ENCODE measurements around the gene ZNF423.
A peak's percentile ranks its signal among the peaks of the same experiment; 100 is the strongest.

ZNF423 gene

DNA sequence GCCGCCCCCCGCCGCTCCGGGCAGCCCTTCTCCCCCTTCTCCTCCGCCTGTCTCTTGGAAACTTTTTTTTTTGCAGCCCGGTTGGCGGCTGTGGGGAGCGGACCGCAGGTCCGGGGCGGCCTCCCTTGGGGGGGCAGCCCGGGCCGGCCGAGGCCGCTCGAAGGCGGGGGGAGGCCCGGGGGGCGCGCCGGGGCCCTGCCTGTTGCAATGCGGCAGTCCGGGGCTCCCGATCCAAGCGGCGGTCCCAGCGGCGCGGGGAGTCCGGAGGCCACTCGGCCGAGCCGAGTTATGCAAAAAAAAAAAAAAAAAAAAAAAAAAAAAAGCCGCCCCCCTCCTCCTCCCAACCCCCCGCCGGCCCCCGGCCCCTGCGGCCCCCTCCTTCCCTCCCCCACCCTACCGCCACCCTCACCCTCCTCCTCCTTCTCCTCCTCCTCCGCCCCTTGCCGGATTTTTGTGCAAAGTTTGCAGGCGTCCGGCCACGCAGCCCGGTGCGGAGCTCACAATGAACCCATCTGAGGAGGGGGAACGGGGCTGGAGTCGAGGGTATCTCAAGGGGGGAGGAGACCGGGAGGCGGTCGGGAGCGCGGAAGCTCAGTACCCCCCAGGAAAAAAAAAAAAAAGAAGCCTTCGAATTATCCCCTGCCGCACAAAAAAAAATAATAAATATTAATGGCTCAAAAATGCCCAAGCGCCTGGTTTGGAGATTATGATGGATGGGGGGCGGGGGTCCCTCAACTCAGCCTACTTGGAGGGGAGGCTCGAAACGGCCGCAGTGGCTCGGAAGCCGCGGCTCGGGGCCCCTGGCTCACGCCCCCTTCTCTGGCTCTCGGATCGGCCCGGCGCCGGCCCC lies at the start of gene ZNF423:
ZNF423 (minus strand) TSS at position 291 of the 850 bp plus-strand sequence. CDS start 338 bp downstream, outside the sequence.
- H3K36me3 ChIP-seq (ENCODE audit: insufficient read depth, insufficient read length, low read length): peaks cover 16% of the 10 kb centered on the region
- TF ChIP-seq YY1 (IDR thresholded peaks at IDR 0.05; ENCODE audit: insufficient read depth, insufficient read length) (no peak), ZNF274 (IDR thresholded peaks at IDR 0.05; ENCODE audit: low read depth, low read length) (no peak), SUZ12 (IDR thresholded peaks at IDR 0.05; ENCODE audit: extremely low read depth, insufficient read depth, insufficient read length) (no peak)
- peaks cover 6% of the 10 kb centered on the region for H3K4me1 ChIP-seq (ENCODE audit: insufficient read depth, insufficient read length)
- H3K9ac ChIP-seq (ENCODE audit: insufficient read length, low read depth): peak within 1 kb of the TSS; percentile 95
- H3K9me3 ChIP-seq (ENCODE audit: insufficient read depth, low read length): no peaks in the 10 kb centered on the region
- peaks cover 3% of the 10 kb centered on the region for H3K27me3 ChIP-seq (ENCODE audit: insufficient read depth, insufficient read length)
- no peak for DNase-seq (ENCODE audit: low read depth, low spot score)
- H3K4me3 ChIP-seq (ENCODE audit: insufficient read length, low read depth): peak within 1 kb of the TSS; percentile 72

DNA sequence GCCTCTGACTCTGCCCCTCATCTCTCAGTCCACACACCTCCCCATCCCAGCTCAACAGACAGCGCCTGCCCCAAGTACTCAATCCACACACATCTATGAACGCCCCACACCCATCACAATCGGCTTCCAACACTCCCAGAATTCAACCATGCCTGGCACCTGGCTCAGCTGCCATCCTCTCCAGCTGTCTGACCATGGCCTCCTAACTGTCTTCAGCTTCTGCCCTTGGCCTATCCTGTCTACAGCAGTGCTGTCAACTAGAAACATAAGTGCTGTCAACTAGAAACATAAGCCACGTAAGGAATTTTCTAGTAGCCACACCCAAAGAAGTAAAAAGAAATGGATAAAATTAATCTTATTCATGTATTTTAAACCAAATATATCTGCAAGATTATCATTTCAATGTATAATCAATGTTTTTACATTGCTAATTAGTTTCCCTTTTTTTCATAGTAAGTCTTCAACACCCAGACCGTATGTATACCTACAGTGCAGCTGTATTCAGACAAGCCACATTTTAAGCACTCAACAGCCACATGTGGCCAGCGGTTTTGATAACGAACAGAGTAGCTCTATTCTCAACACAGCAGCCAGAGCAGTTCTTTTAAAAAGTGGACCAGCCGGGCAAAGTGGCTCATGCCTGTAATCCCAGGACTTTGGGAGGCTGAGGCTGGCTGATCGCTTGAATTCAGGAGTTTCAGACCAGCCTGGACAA lies 48.6 kb upstream of the ZNF423 start:
- no peak overlapping the region for H3K4me3 ChIP-seq (ENCODE audit: insufficient read length, low read depth)
- TF ChIP-seq SUZ12 (IDR thresholded peaks at IDR 0.05; ENCODE audit: extremely low read depth, insufficient read depth, insufficient read length) (no peak), YY1 (IDR thresholded peaks at IDR 0.05; ENCODE audit: insufficient read depth, insufficient read length) (no peak), ZNF274 (IDR thresholded peaks at IDR 0.05; ENCODE audit: low read depth, low read length) (no peak)
- no peak overlapping the region for H3K9ac ChIP-seq (ENCODE audit: insufficient read length, low read depth)
- DNase-seq (ENCODE audit: low read depth, low spot score): no peak
- no peaks in the 10 kb centered on the region for H3K4me1 ChIP-seq (ENCODE audit: insufficient read depth, insufficient read length)
- H3K27me3 ChIP-seq (ENCODE audit: insufficient read depth, insufficient read length): no peaks in the 10 kb centered on the region
- no peaks in the 10 kb centered on the region for H3K36me3 ChIP-seq (ENCODE audit: insufficient read depth, insufficient read length, low read length)
- no peaks in the 10 kb centered on the region for H3K9me3 ChIP-seq (ENCODE audit: insufficient read depth, low read length)

DNA sequence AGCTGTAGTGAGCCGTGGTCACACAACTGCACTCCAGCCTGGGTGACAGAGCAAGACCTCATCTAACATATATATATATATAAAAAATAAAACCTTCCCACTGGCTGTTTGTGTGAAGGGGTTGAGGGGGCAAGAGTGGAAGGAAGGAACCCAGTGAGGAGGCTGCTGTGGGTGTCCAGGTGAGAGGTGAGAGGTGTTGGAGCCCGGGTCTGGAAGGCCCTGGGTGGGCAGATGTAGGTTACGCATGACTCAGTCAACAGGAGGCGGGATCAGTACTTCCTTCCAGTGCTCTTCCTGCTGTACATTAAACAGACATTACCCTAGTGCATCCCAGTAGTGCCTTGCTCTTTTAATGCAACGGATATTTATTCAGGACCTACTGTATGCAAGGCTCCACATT lies 47.0 kb upstream of the ZNF423 start:
- no peak for TF ChIP-seq SUZ12 (IDR thresholded peaks at IDR 0.05; ENCODE audit: extremely low read depth, insufficient read depth, insufficient read length)
- no peak for TF ChIP-seq YY1 (IDR thresholded peaks at IDR 0.05; ENCODE audit: insufficient read depth, insufficient read length)
- no peak for TF ChIP-seq ZNF274 (IDR thresholded peaks at IDR 0.05; ENCODE audit: low read depth, low read length)
- Histone ChIP-seq H3K9me3 (ENCODE audit: insufficient read depth, low read length) (no peaks in the 10 kb centered on the region), H3K27me3 (ENCODE audit: insufficient read depth, insufficient read length) (no peaks in the 10 kb centered on the region), H3K4me3 (ENCODE audit: insufficient read length, low read depth) (no peak overlapping the region), H3K9ac (ENCODE audit: insufficient read length, low read depth) (no peak overlapping the region), H3K36me3 (ENCODE audit: insufficient read depth, insufficient read length, low read length) (no peaks in the 10 kb centered on the region), H3K4me1 (ENCODE audit: insufficient read depth, insufficient read length) (no peaks in the 10 kb centered on the region)
- no peak for DNase-seq (ENCODE audit: low read depth, low spot score)

DNA sequence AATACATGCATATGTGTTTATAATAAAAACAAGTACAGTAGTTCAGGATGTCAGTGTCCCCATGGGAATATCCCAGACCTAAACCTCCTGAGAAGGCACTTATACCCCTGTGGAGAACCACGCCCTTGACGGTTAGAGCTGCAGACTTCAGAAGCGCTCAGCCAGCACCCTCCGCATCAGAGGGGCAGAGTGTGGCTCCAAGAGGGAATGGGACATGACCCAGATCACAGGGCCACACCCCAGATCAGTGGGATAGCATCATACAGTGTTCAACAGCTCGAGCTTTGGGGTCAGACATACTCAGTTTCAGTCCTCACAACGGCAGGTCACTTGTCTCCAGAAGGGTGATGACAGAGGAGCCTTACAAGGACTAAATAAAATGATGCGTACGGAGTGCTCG lies 45.8 kb upstream of the ZNF423 start:
- Histone ChIP-seq H3K36me3 (ENCODE audit: insufficient read depth, insufficient read length, low read length) (no peaks in the 10 kb centered on the region), H3K4me3 (ENCODE audit: insufficient read length, low read depth) (no peak overlapping the region), H3K4me1 (ENCODE audit: insufficient read depth, insufficient read length) (no peaks in the 10 kb centered on the region), H3K27me3 (ENCODE audit: insufficient read depth, insufficient read length) (no peaks in the 10 kb centered on the region), H3K9me3 (ENCODE audit: insufficient read depth, low read length) (no peaks in the 10 kb centered on the region), H3K9ac (ENCODE audit: insufficient read length, low read depth) (no peak overlapping the region)
- TF ChIP-seq ZNF274 (IDR thresholded peaks at IDR 0.05; ENCODE audit: low read depth, low read length) (no peak), SUZ12 (IDR thresholded peaks at IDR 0.05; ENCODE audit: extremely low read depth, insufficient read depth, insufficient read length) (no peak), YY1 (IDR thresholded peaks at IDR 0.05; ENCODE audit: insufficient read depth, insufficient read length) (no peak)
- no peak for DNase-seq (ENCODE audit: low read depth, low spot score)

DNA sequence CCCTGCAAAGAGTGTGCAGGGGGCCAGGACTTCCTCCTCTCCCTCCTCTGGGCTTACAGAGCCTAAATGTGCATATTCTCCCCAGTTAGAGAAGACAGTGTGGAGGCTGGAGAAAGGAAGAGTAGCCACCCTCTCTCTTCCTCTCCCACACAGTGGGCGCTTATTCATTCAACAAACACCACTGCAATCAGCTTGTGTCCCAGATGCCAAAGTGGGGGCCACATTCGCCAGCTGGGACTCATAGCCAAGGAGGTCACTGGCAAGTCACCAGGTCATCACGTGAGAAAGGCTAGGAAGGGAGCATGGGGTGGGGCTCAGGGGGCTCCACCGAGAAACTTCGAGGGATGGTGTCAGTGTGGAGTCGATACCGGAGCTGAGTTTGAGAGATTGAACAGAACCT lies 45.0 kb upstream of the ZNF423 start:
- Histone ChIP-seq H3K9ac (ENCODE audit: insufficient read length, low read depth) (no peak overlapping the region), H3K4me1 (ENCODE audit: insufficient read depth, insufficient read length) (no peaks in the 10 kb centered on the region), H3K27me3 (ENCODE audit: insufficient read depth, insufficient read length) (no peaks in the 10 kb centered on the region), H3K36me3 (ENCODE audit: insufficient read depth, insufficient read length, low read length) (no peaks in the 10 kb centered on the region), H3K4me3 (ENCODE audit: insufficient read length, low read depth) (no peak overlapping the region), H3K9me3 (ENCODE audit: insufficient read depth, low read length) (no peaks in the 10 kb centered on the region)
- no peak for DNase-seq (ENCODE audit: low read depth, low spot score)
- TF ChIP-seq YY1 (IDR thresholded peaks at IDR 0.05; ENCODE audit: insufficient read depth, insufficient read length): no peak
- TF ChIP-seq ZNF274 (IDR thresholded peaks at IDR 0.05; ENCODE audit: low read depth, low read length): no peak

DNA sequence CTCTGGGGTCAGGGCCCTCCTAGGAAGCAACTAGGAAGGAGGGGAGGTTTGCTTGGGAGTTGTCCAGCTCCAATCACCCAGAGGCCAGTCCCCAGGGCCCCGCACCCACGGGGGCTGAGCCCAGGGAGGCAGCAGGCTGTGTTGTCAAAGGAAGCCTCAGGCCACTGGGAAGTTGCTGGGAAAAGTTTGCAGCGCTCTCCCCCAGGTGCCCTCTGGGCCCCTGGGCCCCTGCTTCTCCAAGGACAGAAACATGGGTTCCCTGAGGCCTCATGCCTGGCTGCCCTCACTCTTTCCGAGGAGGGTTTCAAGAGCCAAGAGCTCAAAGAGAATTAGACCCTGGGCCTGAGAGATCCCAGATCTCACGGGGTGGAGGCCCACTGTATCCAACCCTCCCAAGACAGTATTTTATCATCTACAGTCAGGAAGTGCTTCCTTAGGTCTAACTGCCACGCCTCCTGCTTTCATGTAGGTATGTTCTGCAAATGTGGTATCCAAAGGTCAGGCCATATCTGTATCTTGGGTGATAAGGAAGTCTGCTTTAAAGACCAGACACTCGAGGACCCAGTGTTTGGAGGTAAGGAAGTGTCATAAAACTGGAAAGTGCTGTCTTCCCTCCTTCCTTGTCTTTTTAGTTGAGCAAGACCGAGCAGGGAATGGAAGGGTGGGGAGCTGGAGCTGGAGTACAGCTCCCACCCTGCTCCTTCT lies 44.2 kb upstream of the ZNF423 start:
- Histone ChIP-seq H3K9ac (ENCODE audit: insufficient read length, low read depth) (no peak overlapping the region), H3K9me3 (ENCODE audit: insufficient read depth, low read length) (no peaks in the 10 kb centered on the region), H3K27me3 (ENCODE audit: insufficient read depth, insufficient read length) (no peaks in the 10 kb centered on the region), H3K4me3 (ENCODE audit: insufficient read length, low read depth) (no peak overlapping the region), H3K36me3 (ENCODE audit: insufficient read depth, insufficient read length, low read length) (no peaks in the 10 kb centered on the region), H3K4me1 (ENCODE audit: insufficient read depth, insufficient read length) (no peaks in the 10 kb centered on the region)
- TF ChIP-seq YY1 (IDR thresholded peaks at IDR 0.05; ENCODE audit: insufficient read depth, insufficient read length): no peak
- no peak for TF ChIP-seq ZNF274 (IDR thresholded peaks at IDR 0.05; ENCODE audit: low read depth, low read length)
- TF ChIP-seq SUZ12 (IDR thresholded peaks at IDR 0.05; ENCODE audit: extremely low read depth, insufficient read depth, insufficient read length): no peak
- DNase-seq (ENCODE audit: low read depth, low spot score): no peak
